GM18517 (cell line): ENCODE results near the gene SNED1.

ENCODE experiments used
- ATAC-seq: cut with Tn5 transposase; IDR thresholded peaks from one replicate; pipeline ENCODE4 v1.9.1; 2021; ENCODE audit warnings: mild to moderate bottlenecking, moderate library complexity; ENCODE audit not compliant: unreplicated experiment

Gene SNED1

GRCh38 chr2:241066171-241066892 is 67.9 kb downstream of the SNED1 start:
- ATAC-seq: no peak

DNA sequence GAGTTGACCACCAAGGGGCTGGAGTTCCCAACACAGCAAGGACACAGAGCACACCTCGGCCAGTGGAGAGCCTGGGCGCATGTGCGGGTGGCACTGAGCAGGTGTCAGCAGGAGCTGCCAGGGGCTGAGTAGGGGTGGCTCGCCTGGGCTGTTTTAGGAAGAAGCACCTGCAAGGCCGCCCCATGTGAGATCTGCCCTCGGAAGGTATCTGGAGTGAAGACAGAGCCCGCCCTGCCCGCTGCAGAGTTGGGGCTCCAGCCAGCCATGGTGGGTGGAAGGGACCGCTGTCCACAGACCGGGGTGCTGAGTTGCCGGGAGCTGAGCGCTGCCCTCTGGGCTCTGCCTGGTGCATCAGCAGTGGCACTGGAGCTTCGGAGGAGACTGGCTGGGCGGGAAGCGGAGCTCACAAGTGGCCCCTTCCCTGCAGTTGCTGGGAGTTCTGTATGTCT is 68.5 kb downstream of the SNED1 start:
- ATAC-seq: no peak

DNA sequence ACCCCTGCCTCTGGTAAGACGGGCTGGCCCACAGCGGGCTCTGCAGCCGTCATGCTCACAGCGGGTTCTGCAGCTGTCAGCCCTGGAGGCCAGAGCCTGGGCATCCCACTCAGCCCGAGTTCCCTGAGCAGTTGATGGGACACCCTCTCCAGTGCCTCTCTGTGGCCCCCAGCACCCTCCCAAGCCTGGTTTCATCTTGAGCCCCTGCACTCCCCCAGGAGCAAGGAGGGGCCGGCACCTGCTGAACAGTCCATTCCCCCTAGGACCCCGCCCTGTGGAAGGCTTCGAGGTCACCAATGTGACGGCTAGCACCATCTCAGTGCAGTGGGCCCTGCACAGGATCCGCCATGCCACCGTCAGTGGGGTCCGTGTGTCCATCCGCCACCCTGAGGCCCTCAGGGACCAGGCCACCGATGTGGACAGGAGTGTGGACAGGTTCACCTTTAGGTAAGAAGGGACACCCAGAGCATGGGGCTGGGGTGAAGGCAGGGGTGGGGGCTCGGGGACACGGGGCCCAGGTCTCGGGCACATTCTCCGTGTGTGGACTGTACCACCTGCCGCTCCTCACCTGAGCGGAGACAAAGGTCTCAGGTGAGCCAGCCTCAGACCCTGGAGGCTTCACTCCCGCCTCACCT is 69.2 kb downstream of the SNED1 start:
- ATAC-seq: no peak

DNA sequence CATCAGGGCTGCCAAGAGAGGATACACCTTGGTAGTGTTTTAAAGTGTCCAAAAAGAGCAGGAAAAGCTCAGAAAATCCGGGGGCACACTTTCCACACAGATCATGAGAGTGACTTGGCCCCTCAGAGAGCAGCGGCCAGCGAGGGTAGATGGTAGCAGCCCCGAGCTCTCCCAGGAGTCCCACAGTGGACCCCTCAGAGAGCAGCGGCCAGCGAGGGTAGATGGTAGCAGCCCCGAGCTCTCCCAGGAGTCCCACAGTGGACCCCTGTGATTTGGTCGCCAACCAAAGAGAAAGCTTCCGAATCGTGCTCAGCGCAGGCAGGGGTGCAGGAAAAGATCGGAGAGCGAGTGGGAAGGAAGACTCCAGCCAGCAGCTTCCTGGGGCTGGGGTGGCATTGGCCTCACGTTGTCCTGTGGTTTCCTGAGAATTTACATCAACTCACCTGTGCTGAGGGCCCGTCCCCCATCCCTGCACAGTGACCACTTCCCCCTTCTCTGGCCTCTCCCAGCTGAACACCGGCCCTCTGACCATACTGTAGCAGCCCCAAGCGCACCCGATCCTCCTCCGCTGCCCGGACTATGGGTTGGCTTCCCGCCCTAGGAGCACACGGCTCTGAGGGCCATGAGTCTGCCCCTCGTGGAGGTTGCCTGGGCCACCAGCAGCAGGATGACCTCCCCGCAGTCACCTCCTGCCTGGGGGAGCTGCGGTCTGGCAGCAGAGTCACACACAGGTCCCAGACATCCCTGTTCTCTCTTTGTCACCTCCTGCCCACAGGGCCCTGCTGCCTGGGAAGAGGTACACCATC is 69.9 kb downstream of the SNED1 start:
- no peak for ATAC-seq

DNA sequence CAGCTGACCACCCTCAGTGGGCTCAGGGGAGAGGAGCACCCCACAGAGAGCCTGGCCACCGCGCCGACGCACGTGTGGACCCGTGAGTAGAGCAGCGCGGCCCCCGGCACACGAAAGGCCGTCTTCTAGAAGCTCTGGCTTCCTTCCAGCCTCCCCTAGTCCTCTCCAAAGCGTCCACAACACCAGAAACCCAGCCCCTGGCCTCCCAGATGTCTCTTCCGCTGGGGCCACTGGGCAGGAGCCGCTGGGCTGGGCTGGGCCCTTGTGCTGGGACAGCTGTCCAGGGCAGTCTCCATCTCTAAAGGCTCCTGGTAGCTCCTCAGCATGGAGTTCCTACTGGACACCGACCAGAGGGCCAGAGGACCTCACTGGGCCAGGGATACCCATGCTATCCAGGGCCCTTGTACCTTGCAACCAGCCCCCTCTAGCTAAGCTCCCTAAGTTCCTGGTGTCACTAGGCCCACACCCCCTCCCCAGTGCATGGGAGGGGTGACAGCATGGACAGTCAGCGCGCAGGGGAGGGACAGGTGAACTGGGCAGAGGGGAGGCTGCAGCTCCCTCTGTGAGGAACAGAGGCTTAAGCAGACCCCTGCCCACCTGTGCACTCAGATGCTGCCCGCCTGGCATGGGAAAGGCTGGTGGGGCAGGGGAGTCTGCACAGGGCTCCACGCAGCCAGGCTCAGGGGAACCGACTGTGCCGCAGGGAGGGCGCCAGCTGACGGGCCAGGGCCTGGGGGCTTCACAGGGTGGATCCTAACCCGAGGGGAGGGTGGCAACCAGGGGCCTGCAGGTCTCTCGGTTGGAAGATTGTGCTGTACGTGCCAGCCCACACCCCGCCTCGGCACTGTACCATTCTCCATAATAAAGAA is 70.8 kb downstream of the SNED1 start:
- ATAC-seq: no peak

DNA sequence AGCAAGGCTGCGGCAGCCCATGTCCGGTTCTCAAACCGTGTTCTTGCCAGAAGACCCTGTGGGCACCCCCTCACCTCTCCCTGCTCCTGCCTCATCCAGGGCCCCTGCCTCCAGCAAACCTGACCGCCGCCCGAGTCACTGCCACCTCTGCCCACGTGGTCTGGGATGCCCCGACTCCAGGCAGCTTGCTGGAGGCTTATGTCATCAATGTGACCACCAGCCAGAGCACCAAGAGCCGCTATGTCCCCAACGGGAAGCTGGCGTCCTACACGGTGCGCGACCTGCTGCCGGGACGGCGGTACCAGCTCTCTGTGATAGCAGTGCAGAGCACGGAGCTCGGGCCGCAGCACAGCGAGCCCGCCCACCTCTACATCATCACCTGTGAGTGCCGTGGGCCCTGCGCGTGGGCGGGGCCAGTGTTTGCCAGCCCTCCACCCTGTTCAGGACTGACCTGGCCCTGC is 71.4 kb downstream of the SNED1 start:
- ATAC-seq: no peak

DNA sequence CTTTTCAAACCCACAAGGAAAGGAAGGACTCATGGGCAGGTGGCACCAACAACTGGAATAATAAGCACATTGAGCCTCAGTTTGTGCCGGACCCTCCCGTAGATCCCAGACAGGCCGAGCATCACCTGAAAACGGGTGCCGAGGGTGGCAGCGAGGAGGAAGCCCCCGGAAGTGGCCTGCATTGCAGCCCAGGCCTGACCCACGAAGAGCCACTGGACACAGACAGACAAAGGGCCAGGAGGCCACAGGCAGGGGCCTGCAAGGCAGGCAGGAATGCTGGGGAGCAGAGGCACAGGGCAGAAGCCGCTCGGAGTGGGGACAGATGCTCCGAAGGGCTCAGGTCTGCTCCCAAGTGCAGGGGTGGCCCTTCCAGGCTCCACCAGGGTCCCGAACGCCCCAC is 71.9 kb downstream of the SNED1 start:
- no peak for ATAC-seq

- ATAC-seq: no peak
Measured at GRCh38 chr2:241070811-241071676, 72.6 kb downstream of the SNED1 start.

DNA sequence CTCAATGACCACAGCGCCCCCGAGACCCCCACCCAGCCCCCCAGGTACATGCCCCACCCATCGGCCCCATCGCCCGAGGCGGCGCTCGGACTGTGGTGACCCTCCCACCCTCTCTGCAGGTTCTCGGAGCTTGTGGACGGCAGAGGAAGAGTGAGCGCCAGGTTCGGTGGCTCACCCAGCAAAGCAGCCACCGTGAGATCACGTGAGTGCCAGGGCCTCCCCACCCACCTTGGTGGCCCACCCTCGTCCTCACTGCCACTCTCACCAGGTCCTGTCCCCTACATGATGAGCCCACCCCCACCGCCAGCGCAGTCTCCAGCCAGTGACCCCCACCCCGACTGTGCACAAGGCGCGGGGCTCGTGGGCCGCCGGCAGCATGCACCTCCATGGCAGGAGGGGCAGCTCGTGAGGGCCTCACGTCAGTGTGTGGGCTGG is 73.3 kb downstream of the SNED1 start:
- ATAC-seq: no peak

DNA sequence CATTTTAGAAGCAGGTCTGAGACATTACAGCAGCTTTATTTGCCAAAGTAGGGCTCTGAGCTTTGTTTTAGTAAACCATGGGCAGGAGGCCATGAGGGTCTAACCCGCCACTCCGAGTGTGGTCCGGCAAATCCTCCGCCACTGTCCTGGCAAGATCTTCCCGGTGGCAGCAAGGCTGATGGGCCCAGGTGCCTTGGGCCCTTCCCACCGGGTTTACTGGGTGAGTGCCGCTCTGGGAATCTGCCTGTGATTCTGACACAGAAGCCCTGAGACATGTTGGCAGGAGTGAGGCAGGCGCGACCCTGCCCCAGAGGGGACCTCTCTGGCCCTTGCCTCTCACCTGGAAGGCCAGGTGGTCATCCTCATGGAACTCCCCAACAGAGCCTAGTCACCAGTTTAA is 73.7 kb downstream of the SNED1 start:
- ATAC-seq: no peak

- ATAC-seq: no peak
Measured at GRCh38 chr2:241072553-241073165, 74.2 kb downstream of the SNED1 start.

GRCh38 chr2:241073166-241074064 is 75.0 kb downstream of the SNED1 start:
- ATAC-seq: no peak

DNA sequence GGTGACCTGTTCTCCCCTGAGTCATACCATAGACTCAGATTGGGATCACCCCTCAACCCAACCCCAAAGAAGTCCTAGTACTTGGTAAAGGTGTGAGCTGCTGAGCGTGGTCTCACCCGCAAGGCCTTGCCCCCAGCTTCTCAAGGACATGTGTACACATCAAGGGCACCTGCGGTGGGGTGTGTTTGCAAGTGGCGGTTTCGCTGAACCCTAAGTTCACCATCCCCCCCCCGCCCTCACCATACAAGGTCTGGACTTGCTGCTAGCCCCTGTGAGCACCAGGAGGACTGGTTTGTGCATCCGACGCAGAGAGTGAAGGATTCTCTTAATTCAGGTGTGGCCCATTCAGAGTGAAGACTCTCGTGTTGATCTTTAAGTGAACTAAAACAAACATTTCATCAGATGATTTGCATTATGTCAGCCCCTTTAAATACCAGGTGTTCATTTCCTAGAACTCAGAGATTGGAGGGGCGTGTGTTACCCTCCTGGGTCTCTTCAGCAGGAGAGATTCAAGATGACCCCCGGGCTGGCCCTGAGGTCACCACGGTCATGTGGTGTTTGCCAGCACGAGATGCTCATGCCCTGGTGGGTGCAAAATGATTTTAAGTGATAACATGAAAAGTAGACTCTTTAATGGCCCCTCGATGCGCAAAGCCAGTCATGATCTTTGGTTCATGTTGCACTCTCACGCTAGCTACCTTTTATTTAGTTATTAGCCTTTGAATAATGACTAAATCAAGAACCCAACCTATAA is 75.8 kb downstream of the SNED1 start:
- ATAC-seq: no peak

- no peak for ATAC-seq
Measured at GRCh38 chr2:241074901-241075540, 76.6 kb downstream of the SNED1 start.

DNA sequence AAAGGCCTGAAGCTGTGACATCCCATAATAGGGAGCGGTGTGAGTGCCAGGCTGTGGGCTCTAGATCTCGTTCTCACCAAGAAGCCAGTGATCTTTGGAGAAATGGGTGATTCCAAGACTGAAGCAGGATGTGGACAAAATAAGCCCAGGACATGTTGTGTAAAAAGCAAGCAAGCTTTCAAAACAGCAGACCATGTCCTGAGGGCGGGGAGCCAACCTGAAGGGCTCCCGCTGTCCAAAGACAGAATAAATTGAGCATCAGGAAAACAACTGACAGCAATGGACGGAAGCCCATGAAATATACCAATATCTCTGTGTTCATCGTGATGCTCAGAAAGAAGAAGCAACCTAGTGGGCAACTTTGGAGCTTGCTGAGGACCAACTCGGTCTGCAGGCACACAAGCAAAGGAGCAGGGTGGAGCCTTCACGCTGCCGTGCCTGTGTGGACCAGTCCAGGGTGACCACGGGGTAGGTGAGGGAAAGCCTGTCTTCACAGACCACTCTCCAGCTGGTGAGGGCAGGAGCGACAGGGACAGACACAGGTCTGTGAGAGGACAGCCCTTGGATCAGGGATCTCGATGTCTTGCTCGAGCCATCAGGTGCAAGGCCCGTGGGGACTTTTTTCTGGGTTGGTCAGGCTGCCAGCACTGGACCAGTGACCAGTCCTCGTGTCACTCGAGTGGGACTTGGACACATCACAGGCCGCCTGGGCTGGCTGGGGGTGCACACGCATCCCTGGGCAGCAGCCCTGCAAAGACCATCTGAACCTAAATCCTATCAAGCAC is 82.2 kb downstream of the SNED1 start:
- ATAC-seq: no peak

DNA sequence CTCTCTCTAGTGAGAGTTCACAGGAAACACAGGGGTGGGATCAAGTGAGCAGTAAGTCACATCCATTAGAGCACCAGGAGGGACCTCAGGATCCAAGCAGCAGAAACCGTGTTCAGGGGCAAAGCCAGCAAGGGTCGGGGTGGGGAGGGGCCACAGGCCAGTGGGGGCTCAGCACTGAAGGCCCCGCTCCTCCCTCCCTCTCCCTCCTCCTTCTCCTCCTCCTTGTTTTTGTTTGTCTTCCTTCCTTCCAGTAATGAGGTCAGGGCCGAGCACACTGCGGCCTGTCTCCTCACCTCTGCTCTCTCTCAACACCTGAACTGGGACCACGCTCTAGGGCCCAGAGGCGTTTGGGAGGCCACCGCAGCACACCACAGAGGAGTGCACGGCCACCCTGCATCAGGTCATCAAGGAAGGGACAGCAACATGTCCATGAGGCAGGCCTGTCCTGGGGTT is 82.8 kb downstream of the SNED1 start:
- ATAC-seq: no peak
